Measurements from ENCODE around the gene ABTB2.

The ABTB2 gene

DNA sequence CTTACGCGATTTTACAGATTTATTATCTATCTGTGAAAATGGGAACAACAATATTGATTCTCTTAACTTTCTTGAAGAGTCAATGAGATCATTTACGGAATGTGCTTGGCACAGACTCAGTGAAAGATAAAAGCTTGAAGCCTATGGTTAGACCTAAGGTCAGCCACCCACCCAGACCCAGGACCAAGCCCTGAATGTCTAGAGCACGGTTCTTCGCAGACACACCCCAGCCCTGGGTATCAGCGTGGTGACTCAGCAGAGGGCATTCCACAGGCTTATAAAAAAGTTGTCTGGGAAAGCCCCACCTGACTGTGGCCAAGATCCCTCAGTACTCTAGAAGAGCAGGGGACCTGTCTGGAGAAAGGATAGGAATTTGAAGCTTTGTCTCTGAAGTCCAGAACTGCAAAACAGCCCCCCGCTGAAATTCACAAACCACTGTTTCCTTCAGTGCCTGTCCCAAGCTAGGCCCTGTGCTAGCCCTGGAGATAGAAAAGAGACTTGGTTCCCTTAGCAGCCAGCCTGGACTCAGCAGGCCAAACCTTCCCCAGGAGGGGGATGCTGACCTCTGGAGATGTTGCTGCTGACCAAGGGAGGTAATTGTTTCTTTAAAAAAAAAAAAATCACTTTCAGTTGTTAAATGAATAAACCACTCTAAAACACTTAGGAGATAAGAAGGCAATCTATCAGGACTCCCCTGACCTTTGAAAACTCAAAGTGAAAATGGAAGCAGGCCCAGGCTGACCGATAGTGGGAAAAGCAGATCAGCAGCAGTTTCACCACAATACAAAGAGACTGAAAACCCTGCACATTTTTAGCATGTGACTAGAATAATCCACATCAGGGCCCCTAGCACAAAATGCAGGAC is 114.0 kb downstream of the ABTB2 start:
- Histone ChIP-seq H3K4me3 (replicated peaks; ENCODE audit: insufficient read depth, low read length) (no peak overlapping the region), H3K27me3 (ENCODE audit: insufficient read depth, poor library complexity, severe bottlenecking) (no peaks in the 10 kb centered on the region), H3K27ac (replicated peaks) (no peak overlapping the region)
- DNase-seq (ENCODE audit: low read depth in 1 of 2, low spot score in 1 of 2): no peak
- TF ChIP-seq CTCF (IDR thresholded peaks at IDR 0.05; ENCODE audit: insufficient read depth, low read length): no peak
- TF ChIP-seq POLR2AphosphoS5 (IDR thresholded peaks at IDR 0.05; ENCODE audit: low read depth): no peak
- no peak for TF ChIP-seq GABPA (IDR thresholded peaks at IDR 0.05; ENCODE audit: low read depth)
- no peak for TF ChIP-seq SPI1 (IDR thresholded peaks at IDR 0.05; ENCODE audit: borderline replicate concordance, low read depth)
- TF ChIP-seq, protein P1, sequence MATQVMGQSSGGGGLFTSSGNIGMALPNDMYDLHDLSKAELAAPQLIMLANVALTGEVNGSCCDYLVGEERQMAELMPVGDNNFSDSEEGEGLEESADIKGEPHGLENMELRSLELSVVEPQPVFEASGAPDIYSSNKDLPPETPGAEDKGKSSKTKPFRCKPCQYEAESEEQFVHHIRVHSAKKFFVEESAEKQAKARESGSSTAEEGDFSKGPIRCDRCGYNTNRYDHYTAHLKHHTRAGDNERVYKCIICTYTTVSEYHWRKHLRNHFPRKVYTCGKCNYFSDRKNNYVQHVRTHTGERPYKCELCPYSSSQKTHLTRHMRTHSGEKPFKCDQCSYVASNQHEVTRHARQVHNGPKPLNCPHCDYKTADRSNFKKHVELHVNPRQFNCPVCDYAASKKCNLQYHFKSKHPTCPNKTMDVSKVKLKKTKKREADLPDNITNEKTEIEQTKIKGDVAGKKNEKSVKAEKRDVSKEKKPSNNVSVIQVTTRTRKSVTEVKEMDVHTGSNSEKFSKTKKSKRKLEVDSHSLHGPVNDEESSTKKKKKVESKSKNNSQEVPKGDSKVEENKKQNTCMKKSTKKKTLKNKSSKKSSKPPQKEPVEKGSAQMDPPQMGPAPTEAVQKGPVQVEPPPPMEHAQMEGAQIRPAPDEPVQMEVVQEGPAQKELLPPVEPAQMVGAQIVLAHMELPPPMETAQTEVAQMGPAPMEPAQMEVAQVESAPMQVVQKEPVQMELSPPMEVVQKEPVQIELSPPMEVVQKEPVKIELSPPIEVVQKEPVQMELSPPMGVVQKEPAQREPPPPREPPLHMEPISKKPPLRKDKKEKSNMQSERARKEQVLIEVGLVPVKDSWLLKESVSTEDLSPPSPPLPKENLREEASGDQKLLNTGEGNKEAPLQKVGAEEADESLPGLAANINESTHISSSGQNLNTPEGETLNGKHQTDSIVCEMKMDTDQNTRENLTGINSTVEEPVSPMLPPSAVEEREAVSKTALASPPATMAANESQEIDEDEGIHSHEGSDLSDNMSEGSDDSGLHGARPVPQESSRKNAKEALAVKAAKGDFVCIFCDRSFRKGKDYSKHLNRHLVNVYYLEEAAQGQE (IDR thresholded peaks at IDR 0.05; ENCODE audit: insufficient replicate concordance, low read depth): no peak

GRCh38 chr11:34242037-34242625 is 115.7 kb downstream of the ABTB2 start:
- Histone ChIP-seq H3K27me3 (ENCODE audit: insufficient read depth, poor library complexity, severe bottlenecking) (no peaks in the 10 kb centered on the region), H3K27ac (replicated peaks) (no peak overlapping the region), H3K4me3 (replicated peaks; ENCODE audit: insufficient read depth, low read length) (no peak overlapping the region)
- TF ChIP-seq CTCF (IDR thresholded peaks at IDR 0.05; ENCODE audit: insufficient read depth, low read length): no peak
- TF ChIP-seq SPI1 (IDR thresholded peaks at IDR 0.05; ENCODE audit: borderline replicate concordance, low read depth): no peak
- TF ChIP-seq POLR2AphosphoS5 (IDR thresholded peaks at IDR 0.05; ENCODE audit: low read depth): no peak
- no peak for TF ChIP-seq GABPA (IDR thresholded peaks at IDR 0.05; ENCODE audit: low read depth)
- TF ChIP-seq, protein P1 (IDR thresholded peaks at IDR 0.05; ENCODE audit: insufficient replicate concordance, low read depth): no peak
- DNase-seq (ENCODE audit: low read depth in 1 of 2, low spot score in 1 of 2): no peak

DNA sequence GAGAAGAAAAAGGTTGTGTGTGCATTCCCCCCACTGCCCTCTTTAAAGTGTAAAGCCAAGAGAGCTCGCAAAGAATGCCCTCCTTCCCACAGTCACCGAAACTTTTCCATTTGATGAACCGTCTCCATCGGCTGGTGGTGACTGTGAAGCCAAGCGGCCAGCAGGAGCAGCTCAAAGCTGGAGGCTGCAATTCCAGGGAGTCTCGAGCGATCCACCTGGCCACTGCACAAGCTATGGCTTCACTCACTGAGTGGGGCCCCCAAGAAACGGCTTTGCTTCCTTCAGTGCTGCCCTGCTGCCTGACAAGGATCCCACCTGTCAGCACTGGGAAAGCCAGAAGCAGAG is 117.7 kb downstream of the ABTB2 start:
- TF ChIP-seq GABPA (IDR thresholded peaks at IDR 0.05; ENCODE audit: low read depth): no peak
- TF ChIP-seq POLR2AphosphoS5 (IDR thresholded peaks at IDR 0.05; ENCODE audit: low read depth): no peak
- TF ChIP-seq SPI1 (IDR thresholded peaks at IDR 0.05; ENCODE audit: borderline replicate concordance, low read depth): no peak
- no peak for TF ChIP-seq CTCF (IDR thresholded peaks at IDR 0.05; ENCODE audit: insufficient read depth, low read length)
- TF ChIP-seq, protein P1 (IDR thresholded peaks at IDR 0.05; ENCODE audit: insufficient replicate concordance, low read depth): no peak
- no peaks in the 10 kb centered on the region for H3K27me3 ChIP-seq (ENCODE audit: insufficient read depth, poor library complexity, severe bottlenecking)
- no peak for DNase-seq (ENCODE audit: low read depth in 1 of 2, low spot score in 1 of 2)
- H3K27ac ChIP-seq (replicated peaks): no peak overlapping the region
- no peak overlapping the region for H3K4me3 ChIP-seq (replicated peaks; ENCODE audit: insufficient read depth, low read length)
